Measurements from ENCODE around the gene AP1M1.

Gene AP1M1

GRCh38 chr19:16185768-16186123, 12.0 kb upstream of the AP1M1 start:
- peak; percentile 4 for DNase-seq

GRCh38 chr19:16188521-16188920, 9.2 kb upstream of the AP1M1 start:
- DNase-seq: no peak

GRCh38 chr19:16190198-16190597, 7.5 kb upstream of the AP1M1 start:
- no peak for DNase-seq

DNA sequence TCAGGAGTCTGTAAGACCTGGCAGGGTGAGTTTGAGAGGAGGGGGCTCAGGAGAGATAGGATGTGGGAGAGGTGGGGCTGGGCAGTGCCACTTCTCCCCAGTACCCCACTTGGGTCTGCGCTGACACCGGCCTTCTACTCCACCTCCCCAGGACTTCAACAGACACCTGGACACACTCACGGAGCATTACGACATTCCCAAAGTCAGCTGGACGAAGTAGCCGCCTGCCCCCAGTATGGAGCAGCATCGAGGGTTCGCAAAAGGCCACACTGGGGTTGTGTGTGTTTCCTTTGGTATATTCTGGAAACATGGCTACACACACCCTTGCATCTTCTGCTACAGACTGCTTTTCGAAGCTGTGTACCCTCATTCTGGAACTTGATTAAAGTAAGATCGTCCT, 7.0 kb upstream of the AP1M1 start:
- DNase-seq: no peak

GRCh38 chr19:16191216-16191908, 6.3 kb upstream of the AP1M1 start:
- DNase-seq: no peak

DNA sequence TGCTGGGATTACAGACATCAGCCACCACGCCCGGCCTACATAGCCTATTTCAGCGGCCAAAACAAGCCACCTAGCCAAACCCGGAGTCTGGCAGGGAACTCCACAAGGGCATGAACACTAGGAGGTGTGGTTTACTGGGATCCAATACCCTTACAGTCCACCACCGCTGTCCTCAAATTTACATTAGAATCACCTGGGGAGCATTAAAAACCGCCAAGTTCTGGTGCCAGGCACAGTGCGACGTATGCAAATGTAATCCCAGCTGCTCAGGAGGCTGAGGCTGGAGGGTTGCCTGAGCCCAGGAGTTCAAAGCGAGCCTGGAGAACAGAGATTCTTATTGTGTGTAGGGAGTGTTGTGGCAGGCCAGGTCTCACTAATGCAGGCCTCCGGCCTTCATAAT, 4.2 kb upstream of the AP1M1 start:
- no peak for DNase-seq

- no peak for DNase-seq
These were observed 506 bp upstream of the AP1M1 start for GRCh38 chr19:16197188-16197621.

- no peak for DNase-seq
These were observed 600 bp downstream of the AP1M1 start for GRCh38 chr19:16198370-16198651.

DNA sequence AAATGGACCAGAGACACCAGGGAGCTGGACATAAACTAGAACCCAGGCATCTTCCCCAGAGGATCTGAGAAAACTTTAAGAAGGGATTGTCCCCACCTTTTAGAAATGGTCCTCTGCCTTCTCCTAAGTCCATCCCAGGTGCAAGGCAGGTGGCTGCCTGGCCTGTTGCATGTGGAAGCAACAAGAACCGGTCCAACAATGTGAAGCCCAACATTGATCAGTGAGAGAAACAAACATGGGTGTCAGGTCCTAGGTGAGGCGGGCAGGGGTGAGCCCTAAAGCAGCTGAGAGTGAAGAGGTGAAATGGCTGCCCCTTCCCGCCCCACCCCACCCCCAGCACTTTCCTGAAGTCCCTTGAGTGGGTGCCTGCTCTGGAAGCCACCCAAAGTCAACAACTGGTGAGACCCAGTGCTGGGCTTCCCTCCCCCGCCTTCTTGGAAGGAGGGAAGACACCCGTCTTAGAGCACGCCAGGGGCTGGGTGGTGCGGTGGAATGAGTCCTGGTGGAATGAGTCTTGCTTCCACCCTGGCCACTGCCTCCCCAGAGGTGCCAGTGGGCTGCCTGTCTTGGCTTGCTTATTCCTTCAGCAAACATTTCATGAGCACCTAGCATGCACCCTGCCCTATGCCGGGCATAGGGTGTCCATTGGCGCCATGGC, 1.7 kb downstream of the AP1M1 start:
- no peak for DNase-seq

DNA sequence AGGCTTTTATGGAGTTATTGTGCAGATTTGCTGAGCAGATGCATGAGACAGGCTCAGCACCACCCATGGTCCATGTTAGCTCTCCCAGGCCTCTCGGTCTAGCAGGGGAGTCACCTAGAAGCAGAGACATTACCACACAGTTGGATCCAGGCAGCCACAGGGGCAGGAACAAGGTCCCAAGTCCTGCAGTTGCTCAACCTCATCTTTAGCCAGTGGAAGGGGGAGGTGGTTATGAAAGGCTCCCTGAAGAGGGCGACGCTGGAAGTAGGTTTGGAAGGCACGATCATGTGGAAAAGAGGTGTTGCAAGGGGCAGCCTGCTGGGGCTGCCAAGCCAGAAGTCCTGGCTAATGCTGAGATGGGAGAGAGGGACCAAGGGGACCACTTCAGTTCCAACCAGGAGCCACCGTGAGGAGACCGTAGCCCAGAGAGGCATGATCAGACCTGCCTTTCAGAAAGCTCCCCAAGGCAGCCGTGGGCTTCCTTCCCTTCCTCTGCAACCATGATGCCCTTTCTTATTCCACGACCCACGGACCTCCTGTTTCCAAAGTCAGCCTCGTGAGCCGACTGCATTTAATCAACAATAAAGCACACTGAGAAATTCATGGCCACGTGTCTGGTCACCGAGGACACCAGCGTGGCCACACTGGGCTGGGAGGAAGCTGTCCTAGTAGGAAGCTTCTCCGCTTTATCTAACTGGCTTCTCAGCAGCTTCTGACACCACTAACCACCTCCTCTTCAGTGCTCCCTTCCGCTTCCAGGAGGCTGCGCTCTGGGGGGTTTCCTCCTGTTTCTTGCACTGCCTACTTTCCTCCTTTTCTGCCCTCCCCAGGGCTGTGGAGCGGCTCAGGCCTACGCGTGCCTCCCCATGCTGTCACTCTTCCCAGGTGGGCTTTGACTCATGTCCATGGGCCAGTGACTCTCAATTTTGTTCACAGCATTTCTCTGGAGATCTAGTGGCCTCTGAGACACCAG, 2.6 kb downstream of the AP1M1 start:
- DNase-seq: no peak

DNA sequence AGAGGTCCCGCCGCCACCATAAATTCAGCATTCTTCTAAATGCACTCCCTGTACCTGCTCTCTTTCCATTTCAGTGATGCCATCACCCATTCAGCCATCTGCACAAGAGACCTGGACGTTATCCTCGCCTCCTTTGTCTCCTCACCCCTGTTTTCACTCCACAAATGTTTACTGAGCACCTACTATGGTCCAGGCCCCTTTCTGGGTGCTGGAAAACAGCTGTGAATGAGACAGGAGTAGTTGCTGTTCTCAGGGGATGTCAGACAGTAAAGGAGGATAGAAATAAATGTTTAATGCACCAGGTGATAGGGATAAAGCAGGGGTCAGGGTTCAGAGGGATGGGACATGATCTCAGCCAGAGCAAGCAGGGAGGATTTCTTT, 3.3 kb downstream of the AP1M1 start:
- DNase-seq: no peak

GRCh38 chr19:16202320-16203255, 4.9 kb downstream of the AP1M1 start:
- no peak for DNase-seq

DNA sequence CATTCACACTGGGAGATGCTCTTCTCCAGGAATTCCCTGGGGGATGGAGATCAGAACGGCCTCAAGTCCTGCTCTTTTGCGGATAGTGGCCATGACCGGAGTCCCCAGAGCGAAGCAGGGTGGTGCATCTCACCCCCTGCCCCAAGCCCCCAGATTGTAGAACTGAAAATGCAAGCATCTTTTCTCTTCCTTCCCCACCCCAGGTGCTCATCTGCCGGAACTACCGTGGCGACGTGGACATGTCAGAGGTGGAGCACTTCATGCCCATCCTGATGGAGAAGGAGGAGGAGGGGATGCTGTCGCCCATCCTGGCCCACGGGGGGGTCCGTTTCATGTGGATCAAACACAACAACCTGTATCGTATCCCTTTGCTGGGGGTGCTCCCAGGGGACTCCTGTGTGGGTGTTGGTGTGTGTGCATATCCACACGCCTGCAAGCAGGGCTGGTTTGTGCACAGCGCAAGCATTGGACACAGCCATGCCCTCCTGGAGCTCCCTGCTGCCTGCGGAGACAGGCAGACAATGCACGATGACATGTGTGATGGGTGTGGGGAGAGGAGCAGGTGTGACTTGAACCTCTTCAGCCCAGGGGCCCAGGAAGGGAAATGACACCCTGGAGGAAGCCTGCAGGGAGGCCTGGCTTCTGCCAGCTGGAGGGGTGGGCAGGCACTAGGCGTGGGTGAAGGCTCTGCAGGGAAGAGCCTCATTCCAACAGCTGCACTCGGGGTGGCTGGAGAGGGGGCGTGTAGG, 5.7 kb downstream of the AP1M1 start:
- DNase-seq: no peak

DNA sequence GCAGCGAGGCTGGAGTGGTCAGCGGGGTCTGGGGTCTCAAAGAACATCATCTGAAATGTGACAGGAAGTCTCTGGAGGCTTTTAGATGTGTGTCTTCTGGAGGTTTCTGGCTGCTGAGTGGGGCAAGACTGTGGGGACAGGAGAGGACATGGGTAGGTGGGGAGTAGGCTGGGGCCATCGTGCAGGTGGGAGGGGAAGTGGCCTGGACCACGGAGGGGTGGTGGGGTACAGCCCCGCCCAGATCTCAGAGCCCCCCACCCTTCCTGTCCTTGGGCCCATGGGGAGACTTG, 6.2 kb downstream of the AP1M1 start:
- no peak for DNase-seq

GRCh38 chr19:16205205-16206045, 7.7 kb downstream of the AP1M1 start:
- DNase-seq: no peak

DNA sequence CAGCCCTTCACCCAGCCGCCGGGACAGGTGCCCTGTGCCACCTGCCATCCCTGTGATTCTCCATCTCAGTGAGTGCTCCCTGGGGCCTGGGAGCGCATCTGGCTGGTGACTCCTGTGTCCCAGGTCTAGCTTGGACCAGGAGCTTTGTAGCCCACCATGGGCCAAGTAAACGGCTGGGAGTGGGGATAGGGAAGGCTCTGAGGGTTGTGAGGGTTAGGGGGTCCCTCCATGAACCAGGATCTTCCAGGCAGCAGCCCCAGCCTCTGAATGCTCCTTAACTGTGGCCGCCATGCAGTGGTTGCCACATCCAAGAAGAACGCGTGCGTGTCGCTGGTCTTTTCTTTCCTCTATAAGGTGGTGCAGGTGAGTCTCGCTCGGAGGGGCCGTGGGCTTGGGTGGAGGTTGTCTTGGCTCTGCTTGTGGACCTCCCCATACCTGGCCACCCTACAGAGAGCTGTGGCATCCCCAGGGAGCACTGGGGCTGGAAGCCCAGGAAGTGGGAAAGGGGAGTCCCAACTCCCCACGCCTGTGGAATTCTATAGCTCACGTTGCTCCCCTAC, 8.4 kb downstream of the AP1M1 start:
- DNase-seq: no peak

GRCh38 chr19:16206637-16207036, 8.9 kb downstream of the AP1M1 start:
- no peak for DNase-seq

GRCh38 chr19:16207063-16207462, 9.4 kb downstream of the AP1M1 start:
- no peak for DNase-seq

DNA sequence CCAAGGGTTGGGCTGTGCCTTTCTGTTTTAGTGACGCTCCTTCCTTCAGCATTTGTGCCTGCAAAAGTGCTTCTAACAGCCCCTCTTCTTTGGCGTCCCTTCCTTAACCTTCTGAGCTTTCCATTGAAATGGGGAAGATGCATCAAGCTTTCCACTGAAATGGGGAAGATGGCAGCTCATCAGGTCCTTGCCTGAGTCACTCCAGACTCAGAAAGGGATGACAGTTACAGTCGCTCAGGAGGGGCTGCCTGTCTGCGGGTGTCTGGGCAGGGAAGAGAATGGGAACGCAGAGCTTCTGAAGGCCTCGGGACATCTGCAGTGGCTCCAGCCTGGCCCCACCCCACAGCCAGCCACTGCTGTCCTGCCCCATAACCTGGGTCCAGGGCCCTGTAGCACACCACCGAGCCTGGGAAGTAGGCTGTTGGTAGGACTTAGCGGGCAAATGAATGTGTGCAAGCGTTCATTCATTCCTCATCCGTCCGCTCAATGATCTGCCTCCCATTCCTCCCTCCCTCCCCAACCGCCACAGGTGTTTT, 9.8 kb downstream of the AP1M1 start:
- no peak for DNase-seq

GRCh38 chr19:16208064-16208759, 10.5 kb downstream of the AP1M1 start:
- DNase-seq: no peak

Data from NCI-H748 treated with DMSO at 0.1 percent for 48 hours (cell line).